Measurements from ENCODE around the gene KMT2D. TPM values are rescaled to one million over a fixed set of nuclear protein-coding genes. Genes with fewer than 3 reads are reported as not detected.

KMT2D gene
- total RNA-seq, 1 donor from 2014 or later: 38.1 TPM

DNA sequence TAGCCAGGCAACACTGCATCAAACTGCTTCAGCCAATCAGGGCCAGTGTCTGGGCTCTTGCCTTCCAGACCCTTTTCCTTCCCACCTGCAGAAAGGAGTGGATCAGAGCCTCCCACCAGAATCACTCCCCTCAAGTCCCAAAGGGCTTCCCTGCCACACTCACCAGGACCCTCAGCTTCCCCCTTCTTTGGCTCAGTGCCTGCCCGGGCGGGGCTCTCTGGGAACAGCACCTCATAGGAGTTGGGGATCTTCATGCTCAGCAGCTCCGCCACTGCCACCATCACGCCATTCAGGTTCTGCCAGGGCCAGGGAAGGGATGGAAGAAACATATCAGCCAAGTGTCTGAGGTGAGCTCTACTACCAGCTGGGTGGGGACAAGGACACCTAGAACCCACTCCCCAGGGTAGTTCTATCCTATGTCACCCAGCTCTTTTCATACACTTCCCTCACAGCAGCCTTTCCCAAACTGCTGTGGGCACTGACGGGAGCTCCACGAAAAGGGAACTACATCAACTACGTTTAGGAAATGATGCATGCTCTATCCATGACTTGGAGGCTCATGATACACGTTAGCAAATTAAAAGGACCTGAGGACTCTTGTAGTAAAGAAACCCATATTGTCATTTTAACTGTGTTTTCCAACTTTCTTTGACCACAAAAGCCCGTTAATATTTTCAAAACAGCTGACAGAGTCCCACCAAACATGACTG is 32.6 kb downstream of the KMT2D start:
- no peak for ATAC-seq (ENCODE audit: poor library complexity)
- intact Hi-C loops (cut with DNase I): no loop called here

DNA sequence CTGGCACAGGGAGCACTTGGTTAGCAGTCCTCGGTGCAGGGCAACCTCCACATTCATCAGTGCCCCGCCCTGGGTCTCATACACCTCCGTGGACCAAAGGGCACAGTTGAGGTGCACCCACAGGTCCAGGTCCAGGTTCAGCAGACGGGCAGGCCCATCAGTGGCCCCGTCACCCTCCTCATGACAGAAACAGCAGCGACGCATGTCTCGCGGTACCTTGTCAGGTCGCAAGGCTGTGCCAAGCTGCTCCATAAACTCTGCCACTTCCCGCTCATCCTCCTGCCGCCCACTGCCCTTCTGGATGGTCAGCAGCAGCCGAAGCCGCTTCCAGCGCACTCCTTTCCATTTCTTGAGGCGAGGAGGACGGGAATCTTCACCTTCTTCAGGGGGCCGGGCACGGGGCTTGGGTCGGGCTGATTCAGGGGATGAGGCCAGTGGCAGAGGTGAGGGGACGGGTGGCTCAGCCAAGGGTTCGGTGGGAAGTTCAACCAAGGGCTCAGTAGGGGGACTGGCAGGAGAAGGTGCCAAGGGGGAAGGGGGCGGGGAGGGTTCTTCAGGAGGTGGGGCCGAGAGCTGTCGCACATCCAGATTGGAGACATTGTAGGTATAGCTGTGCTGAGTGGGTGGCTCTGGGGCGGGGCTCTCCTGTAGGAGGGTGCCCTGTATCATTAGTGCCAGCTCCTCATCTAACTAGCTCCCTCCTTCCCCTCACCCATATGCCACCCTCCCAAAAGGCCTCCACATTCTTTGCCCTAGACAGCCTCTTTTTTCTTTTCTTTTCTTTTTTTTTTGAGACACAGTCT is 33.7 kb downstream of the KMT2D start:
- ATAC-seq (ENCODE audit: poor library complexity) (no peak), DNase-seq (no peak)
- intact Hi-C loops (cut with DNase I): no loop called here

More for the DNA sequence above, 32.6 kb downstream of the KMT2D start:
- no peak for DNase-seq

DNA sequence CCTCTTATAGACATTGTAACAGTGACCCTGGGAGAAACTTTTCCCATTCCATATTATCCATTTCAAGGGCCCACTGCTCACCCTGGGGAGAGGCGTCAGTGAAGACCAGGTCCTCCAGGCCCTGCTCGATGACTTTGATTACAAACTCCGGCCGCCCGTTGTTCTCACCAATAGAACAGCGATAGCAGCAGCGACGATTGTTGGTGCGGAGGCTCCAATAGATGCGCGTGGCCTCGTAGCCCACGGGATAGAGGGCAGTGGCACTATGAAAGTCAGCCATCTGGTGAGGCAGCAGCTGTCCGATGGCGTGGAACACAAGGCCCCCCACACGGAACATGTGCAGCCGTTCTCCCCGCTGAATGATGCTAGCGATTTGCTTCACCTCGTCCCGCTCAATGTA is 34.5 kb downstream of the KMT2D start:
- intact Hi-C loops (cut with DNase I): no loop called here
- ATAC-seq (ENCODE audit: poor library complexity) (no peak), DNase-seq (no peak)

DNA sequence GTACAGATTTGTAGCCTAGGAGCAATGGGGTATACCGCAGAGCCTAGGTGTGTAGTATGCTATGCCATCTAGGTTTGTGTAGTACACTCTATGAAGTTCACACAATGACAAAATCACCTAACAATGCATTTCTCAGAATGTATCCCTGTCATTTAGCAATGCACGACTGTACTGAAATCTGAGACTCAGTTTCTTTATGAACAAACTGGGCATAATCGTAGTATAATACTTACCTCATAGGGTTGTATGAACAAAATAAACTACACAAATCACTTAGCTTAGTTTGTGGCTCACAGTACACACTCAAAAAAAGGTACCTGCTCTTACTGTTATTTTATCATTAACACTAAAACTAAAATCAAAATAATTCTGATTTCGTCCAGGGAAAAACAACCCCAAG is 35.1 kb downstream of the KMT2D start:
- intact Hi-C loops (cut with DNase I): no loop called here
- no peak for ATAC-seq (ENCODE audit: poor library complexity)
- no peak for DNase-seq

DNA sequence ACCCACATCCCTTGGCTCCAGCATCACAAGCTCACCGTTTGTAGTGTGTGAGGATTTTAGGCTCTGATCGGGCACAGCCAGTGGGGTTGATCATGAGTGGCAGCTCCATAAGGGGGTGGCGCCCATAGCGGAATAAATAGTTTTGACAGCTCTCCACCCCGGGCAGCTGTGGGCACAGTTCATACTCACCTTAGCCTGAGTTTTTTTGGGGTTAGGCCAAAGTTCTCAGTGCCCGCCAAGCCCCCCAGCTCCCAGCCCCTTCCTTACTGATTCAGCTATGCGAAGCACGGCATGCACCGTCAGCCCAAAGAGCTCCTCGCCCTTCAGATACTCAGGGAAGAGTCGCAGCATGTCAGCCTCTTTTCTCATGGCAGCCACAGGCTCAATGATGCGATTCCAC is 36.1 kb downstream of the KMT2D start:
- ATAC-seq (ENCODE audit: poor library complexity) (no peak), DNase-seq (no peak)
- intact Hi-C loops (cut with DNase I): no loop called here

DNA sequence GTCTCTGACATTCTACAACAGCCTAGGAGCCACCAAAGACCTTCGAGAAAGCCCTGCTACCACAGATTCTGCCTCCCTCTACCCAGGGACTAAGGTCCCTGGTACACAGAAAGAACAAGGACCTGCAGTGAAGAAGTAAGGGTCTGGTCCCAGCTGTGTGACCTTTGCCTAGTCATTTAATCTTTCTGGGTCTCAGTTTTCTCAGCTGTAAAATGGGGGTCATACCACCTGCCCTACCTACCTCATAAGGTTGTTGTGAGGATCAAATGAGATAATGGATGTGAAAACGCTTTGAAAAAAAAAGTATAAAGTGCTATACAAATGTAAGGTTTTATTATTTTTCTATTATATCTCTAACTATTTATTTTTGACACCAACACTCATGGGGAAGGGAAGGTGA is 36.8 kb downstream of the KMT2D start:
- ATAC-seq (ENCODE audit: poor library complexity) (no peak), DNase-seq (no peak)
- intact Hi-C loops (cut with DNase I): no loop called here

DNA sequence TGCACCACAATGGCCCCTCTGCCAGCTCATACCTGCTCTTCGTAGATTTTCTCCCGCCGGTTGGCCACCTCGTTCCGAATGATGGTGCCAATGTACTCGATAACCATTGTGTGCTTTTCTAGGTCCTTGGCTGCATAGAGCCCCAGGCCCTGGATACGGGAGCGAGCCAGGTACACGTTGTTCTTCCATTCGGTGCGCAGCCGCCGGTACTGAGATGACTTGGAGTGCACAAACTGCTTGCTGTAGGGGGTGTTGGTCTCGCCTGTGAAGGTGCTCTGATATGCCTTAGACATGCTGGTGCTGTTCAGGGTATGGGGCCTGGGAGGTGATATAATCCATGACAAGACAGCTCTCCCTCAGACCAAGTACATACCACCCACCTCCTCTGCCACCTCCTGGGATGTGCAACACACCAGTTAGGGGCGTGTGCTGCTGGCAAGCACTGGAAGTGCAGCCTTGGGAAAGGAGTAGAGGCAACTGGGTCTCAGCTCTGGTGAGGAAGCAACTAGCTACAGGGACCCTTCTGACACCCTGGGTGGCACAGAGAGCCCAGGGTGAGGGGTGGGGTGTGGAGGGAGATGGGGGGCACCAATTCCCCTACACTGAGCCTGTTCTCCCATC is 37.9 kb downstream of the KMT2D start:
- ATAC-seq (ENCODE audit: poor library complexity): no peak
- DNase-seq: no peak
- intact Hi-C loops (cut with DNase I): no loop called here

DNA sequence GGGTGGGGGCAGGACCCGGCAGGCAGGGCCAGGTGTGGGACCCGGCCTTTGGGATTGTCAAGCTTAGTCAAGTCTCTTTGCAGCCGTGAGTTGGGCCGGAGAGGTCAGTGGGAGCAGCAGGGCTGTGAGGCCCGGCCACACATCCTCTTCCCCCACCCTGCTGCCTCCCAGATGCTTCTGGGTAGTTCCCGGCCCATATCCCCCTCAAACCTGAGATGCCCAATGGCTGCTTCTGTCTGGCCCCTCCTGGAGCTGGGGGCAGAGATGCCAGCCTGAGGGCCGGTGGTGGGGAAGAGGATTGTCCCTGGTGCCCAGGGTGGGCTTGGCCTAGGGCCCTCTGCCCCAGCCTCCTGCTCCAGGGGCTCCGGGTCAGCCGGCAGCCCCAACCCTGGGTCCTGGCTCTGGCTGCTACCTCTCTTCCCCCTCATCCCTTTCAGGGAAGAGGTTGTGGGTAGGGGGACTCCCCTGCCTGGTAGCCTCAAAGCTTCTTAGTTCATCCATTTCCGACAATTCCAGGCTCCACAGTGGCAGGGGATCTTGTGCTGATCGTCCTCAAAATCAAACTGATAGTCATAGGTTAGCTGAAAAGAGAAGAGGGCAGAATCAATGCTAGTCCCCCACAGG is 39.2 kb downstream of the KMT2D start:
- intact Hi-C loops (cut with DNase I): no loop called here
- no peak for ATAC-seq (ENCODE audit: poor library complexity)
- no peak for DNase-seq

DNA sequence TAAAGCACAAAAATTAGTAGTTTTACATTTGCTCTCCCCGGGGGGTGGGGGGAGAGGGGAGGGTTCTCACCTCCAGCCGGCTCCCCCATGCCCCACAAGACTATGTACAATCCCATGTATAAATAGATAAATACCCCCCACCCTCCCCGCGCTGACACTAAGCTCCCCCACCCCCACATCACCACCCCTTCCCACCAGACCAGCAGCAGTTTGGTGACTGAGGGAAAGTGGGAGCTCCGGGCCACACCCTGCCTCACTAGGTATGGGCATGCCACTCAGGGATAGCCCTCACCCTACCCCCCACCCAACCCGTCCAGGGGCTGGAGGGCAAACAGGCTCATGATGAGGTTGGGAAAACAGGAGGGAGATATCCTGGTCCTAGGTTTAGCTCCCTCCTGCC is 40.2 kb downstream of the KMT2D start:
- DNase-seq (no peak), ATAC-seq (ENCODE audit: poor library complexity) (no peak)
- intact Hi-C loops (cut with DNase I): no loop called here

DNA sequence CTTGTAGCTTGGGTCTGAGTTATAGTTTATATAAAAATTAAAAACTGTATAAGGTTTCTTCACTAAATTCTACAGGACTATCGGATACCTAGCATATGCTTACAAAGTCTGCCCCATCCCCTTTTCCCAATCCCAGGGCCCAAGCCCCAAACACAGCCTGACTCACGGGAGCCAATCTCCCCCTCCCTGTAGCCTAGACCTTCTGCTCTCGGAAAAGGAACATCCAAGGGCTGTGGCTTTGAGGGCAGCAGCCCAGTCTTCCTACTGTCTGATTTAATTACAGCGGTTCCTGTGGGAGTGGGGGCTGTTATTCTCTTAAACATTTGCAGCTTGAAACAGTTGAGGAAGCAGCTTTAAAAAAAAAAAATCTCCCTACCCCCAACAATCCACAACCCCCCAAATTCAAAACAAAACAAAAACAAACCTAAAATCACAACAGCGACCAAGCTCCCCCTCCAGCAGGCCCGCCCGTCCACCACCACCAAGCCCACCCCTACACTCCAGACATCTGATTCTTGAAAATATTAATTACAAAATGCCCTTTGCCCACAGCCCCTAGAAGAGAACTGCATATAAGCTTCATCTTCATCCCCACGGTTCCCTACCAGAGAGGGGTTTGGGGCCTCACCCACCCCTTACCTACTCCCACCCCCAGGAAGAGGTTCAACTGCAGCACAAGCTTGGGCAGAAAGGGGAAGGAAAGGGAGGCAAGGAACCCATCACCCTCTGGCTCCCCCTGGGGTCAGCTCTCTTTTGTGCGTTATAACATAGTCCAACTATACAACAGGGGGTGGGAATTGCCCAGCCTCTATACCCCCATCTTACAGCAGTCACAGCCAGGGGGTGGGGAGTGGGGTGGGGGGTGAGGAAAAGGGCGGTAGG is 40.9 kb downstream of the KMT2D start:
- intact Hi-C loops (cut with DNase I): no loop called here
- no peak for DNase-seq
- no peak for ATAC-seq (ENCODE audit: poor library complexity)

DNA sequence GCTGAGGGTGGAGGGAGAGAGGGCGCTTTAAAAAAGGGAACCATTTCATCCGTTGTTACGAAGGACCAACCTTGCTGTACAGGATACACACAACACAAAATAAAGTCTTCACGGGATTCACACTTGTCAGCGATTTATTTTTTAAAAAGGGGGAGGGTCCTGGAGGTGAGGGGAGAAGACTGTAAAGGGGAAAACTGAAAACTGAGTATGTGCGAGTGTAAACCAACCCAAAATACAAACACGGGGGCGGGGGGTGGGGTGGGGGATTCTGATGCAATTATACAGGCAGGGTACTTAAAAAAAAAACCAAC is 41.5 kb downstream of the KMT2D start:
- peak; percentile 14 for ATAC-seq (ENCODE audit: poor library complexity)
- intact Hi-C loops (cut with DNase I): no loop called here
- no peak for DNase-seq

DNA sequence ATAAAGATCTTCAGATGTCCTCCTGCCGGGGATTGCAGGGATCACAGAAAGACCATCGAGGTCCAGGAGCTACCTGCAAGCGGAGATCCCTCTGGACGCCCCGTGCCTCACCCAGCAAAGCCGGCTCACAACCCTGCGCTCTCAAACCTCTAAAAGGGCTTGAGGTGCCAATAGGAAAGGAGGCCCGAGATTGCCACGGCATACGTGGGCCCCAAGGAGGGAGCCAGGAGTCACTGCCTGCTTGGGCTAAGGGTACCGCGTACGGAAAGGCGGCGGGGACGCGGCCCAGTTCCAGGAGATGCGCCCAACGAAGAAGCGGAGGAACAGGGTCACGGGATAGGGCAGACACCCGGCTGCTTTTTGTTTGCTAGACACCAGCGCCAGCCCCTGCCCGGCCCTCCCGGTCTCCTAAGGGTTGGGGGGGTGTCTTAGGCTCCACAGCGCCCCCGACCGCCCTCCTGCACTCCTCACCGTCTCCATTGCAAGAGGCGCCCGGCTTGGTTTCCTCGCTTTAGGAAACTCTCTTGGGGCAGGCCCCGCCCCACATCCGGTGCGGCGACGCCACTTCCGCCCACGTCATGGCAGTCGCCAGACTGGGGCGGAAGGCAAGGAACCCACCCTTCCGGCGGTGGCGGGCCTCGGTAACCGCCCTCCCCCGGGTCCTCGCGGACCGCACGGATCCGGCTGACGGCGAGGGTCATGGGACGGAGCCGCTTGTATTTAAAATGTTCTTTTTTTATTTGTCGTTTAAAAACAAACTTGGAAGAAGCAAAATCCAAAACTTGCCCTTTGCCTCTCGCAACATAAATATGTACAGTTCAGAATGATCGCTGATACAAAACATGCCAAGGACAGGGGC is 42.1 kb downstream of the KMT2D start, which contains the start of gene PRKAG1:
TSS of gene PRKAG1 (minus strand) at position 516 of the 859 bp plus-strand sequence. CDS start at position 480, 36 bp downstream.
- DNase-seq (peak; percentile 98), ATAC-seq (ENCODE audit: poor library complexity) (peak; percentile 96)
- intact Hi-C loops (cut with DNase I): no loop called here

DNA sequence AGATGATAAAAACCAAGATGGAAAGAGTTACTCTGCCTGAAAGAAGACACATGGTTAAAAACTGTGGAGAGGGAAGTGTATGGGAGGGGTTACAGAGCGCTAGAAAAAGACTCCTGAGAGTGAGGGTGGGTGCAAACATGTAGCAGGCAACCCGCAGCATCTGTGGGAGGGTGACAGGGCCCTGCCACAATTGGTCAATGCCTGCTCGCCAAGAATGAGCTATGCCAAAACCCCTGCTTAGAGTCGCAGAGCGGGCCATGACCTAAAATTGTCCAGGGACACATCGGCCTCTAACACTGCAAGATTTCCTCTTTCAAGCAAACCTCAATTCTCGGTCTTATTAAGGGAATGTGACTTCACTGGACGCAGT is 42.7 kb downstream of the KMT2D start:
- intact Hi-C loops (cut with DNase I): no loop called here
- DNase-seq: no peak

DNA sequence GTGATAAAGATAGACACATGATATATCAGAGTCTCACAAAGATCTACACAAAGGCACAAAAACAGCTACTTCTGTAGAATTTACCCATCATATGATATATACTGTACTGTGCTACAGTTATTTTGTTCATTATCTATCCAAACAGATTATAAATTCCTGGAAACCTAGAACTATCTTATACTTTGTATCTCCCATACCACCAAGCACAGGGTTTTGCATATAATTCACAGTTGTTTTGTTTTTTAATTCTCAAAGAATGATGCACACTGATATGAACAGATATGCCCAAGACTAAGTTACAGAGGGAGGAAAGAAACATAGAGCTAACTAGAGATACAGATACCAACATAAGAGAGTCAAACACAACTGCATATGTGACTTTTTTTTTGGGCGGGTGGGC is 45.4 kb downstream of the KMT2D start:
- DNase-seq (no peak), ATAC-seq (ENCODE audit: poor library complexity) (no peak)
- intact Hi-C loops (cut with DNase I): no loop called here

More for the DNA sequence above, 42.7 kb downstream of the KMT2D start:
- ATAC-seq (ENCODE audit: poor library complexity): peak; percentile 54

DNA sequence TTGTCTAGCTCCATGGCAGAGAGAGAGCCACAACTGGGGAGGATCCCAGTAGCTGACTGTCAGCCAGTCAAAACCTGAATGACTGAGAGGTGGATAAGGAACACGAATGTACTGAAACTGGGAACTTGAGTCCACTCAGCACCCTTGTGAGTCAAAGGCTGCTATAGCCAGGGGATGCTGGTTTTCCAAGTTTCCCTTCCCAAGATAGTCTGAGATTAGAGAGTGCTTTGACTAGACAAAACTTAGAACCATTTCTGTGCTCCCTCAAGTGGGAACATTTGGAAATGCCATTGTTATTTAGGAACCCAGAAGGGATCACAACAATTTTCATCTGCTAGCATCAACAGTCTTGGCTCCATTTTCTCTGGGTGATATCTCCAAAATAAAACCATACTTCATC is 46.0 kb downstream of the KMT2D start:
- ATAC-seq (ENCODE audit: poor library complexity): no peak

DNA sequence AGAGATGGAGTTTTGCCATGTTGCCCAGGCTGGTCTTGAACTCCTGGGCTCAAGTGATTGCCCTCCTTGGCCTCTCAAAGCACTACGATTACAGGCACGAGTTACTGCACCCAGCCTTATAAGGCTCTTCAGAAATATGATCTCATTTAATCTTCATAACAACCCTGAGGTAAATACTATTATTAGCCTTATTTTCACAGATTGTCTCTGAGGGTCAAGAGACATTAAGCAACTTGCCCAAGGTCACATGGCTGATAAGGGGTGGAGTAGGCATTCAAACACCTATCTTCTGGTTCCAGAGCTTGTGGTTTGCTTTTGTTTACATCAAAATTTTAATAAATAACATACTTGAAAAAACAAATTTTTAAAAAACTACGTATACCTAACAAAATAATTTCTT is 47.2 kb downstream of the KMT2D start:
- ATAC-seq (ENCODE audit: poor library complexity) (no peak), DNase-seq (no peak)
- intact Hi-C loops (cut with DNase I): no loop called here

More for the DNA sequence above, 46.0 kb downstream of the KMT2D start:
- DNase-seq: no peak
- intact Hi-C loops (cut with DNase I): no loop called here

DNA sequence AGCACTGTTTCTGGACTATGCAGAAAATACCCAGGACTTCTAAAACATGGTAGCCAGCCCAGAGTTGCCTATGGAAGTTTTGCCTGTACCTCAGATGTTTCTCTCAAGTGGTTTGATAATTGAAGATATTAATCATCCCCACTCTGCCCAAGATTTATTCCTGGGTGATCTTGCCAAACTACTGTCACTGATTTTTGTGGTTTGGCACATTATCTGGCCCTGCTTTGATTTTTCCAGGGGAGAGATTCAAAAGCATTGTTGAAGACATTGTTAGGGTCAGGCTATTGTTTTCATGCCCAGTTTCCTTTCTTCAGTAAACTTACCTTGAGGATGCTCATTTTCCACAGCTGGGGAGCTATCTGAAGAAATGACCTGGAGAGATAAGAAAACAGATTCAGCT is 47.9 kb downstream of the KMT2D start:
- intact Hi-C loops (cut with DNase I): no loop called here
- DNase-seq (no peak), ATAC-seq (ENCODE audit: poor library complexity) (no peak)

Data from Right ventricle myocardium superior (tissue), 1 donor.